Left ventricle myocardium inferior (tissue), 1 donor: Measurements from ENCODE around the gene IGSF21. TPM values are rescaled to one million over a fixed set of nuclear protein-coding genes. Genes with fewer than 3 reads are reported as not detected.
"Not testable (repeated sequence)": the region's sequence is repeated elsewhere in the genome, so short reads cannot be mapped to it uniquely, and the experiment has no call there.

Experiments used
- DNase-seq: peaks from one replicate; pipeline ENCODE4 v3.0.0-alpha.2; 2020
- H3K27ac ChIP-seq: fragments of 200-600 bp; replicated peaks from 2 replicates; pipeline ENCODE4 v1.8.0; 2021
- H3K27me3 ChIP-seq: fragments of 200-600 bp; 2 replicates; pipeline ENCODE4 v1.8.0; 2021; ENCODE audit warnings: low read depth
- H3K36me3 ChIP-seq: fragments of 200-600 bp; 2 replicates; pipeline ENCODE4 v1.8.0; 2021
- H3K4me1 ChIP-seq: fragments of 200-600 bp; 2 replicates; pipeline ENCODE4 v1.8.0; 2021
- H3K4me3 ChIP-seq: fragments of 200-600 bp; 2 replicates; pipeline ENCODE4 v1.8.0; 2021; ENCODE audit warnings: mild to moderate bottlenecking, moderate library complexity
- H3K9me3 ChIP-seq: fragments of 200-600 bp; replicated peaks from 2 replicates; pipeline ENCODE4 v1.8.0; 2021
- intact Hi-C: fragments of 100-400 bp; cut with micrococcal nuclease; formaldehyde crosslinking; loops from one replicate; pipeline ENCODE4 v1.11.0; 2022
- total RNA-seq: library from RNA; stranded (reverse); fragmentation: NEBNext Ultra II Directional; extraction: Animal tissue kit (Norgen Biotek cat#: 25700); gene quantifications from one replicate; pipeline ENCODE4 v1.2.1, GENCODE V29; 2021
- TF ChIP-seq, protein P1 (sequence below): fragments of 200-600 bp; IDR thresholded peaks from 2 replicates; pipeline ENCODE4 v1.8.0; 2021; ENCODE audit warnings: antibody characterized with exemption, mild to moderate bottlenecking, borderline replicate concordance
- donor health status: DM: no; HTN: yes; CAD: no; lungs with severe emphysema.

Gene IGSF21
- total RNA-seq, 1 donor from 2014 or later = 0.47 TPM

GRCh38 chr1:18363436-18363835 lies 255.8 kb downstream of the IGSF21 start:
- H3K27me3 ChIP-seq = peaks cover 86% of the 10 kb centered on the region
- intact Hi-C loops = no loop called here

DNA sequence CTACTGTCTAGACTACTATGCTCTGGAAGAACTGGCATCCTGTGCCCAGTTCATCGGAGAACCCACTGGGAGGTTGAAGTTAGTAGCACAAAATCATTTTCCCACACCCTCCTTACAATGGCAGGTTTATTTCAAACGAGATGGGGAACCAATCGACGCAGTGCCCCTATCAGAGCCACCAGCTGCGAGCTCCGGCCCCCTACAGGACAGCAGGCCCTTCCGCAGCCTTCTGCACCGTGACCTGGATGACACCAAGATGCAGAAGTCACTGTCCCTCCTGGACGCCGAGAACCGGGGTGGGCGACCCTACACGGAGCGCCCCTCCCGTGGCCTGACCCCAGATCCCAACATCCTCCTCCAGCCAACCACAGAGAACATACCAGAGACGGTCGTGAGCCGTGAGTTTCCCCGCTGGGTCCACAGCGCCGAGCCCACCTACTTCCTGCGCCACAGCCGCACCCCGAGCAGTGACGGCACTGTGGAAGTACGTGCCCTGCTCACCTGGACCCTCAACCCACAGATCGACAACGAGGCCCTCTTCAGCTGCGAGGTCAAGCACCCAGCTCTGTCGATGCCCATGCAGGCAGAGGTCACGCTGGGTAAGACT lies 257.6 kb downstream of the IGSF21 start:
- H3K9me3 ChIP-seq = peaks cover 12% of the 10 kb centered on the region

More at GRCh38 chr1:18363436-18363835, 255.8 kb downstream of the IGSF21 start:
- peaks cover 11% of the 10 kb centered on the region for H3K9me3 ChIP-seq
- no peaks in the 10 kb centered on the region for H3K4me1 ChIP-seq
- no peaks in the 10 kb centered on the region for H3K36me3 ChIP-seq
- H3K27ac ChIP-seq = no peak overlapping the region
- no peak for DNase-seq
- TF ChIP-seq, protein P1, sequence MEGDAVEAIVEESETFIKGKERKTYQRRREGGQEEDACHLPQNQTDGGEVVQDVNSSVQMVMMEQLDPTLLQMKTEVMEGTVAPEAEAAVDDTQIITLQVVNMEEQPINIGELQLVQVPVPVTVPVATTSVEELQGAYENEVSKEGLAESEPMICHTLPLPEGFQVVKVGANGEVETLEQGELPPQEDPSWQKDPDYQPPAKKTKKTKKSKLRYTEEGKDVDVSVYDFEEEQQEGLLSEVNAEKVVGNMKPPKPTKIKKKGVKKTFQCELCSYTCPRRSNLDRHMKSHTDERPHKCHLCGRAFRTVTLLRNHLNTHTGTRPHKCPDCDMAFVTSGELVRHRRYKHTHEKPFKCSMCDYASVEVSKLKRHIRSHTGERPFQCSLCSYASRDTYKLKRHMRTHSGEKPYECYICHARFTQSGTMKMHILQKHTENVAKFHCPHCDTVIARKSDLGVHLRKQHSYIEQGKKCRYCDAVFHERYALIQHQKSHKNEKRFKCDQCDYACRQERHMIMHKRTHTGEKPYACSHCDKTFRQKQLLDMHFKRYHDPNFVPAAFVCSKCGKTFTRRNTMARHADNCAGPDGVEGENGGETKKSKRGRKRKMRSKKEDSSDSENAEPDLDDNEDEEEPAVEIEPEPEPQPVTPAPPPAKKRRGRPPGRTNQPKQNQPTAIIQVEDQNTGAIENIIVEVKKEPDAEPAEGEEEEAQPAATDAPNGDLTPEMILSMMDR = no peak
- no peak overlapping the region for H3K4me3 ChIP-seq

GRCh38 chr1:18372505-18372904 lies 264.9 kb downstream of the IGSF21 start:
- peaks cover 58% of the 10 kb centered on the region for H3K27me3 ChIP-seq
- intact Hi-C loops = not testable (repeated sequence)

More for the DNA sequence above, 257.6 kb downstream of the IGSF21 start:
- no peaks in the 10 kb centered on the region for H3K4me1 ChIP-seq
- TF ChIP-seq, protein P1 = no peak
- no peak overlapping the region for H3K27ac ChIP-seq
- no peaks in the 10 kb centered on the region for H3K36me3 ChIP-seq
- H3K4me3 ChIP-seq = no peak overlapping the region
- peaks cover 89% of the 10 kb centered on the region for H3K27me3 ChIP-seq
- intact Hi-C loops = no loop called here
- no peak for DNase-seq

DNA sequence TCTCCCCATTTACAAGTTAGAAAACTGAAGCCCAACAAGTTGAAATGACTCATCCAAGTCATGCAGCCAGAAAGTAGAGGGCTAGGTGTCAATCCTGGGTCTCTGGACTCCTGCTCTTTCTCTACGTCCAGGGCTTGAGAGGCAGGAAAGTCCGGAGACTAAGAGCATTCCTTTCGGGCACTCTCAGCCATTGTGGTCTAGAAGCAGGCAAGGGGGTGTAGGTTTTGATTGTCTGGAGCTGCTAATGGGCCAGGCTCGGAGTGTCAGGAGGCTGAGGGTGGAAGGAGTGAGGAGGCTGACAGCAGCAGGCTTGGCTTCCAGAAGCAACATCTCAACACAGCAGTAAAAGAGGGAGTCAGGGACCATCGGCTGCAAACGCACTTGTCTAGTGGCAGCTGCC lies 265.6 kb downstream of the IGSF21 start:
- no peaks in the 10 kb centered on the region for H3K4me1 ChIP-seq
- intact Hi-C loops = no loop called here

More at GRCh38 chr1:18372505-18372904, 264.9 kb downstream of the IGSF21 start:
- peaks cover 16% of the 10 kb centered on the region for H3K9me3 ChIP-seq
- H3K36me3 ChIP-seq, DNase-seq, H3K4me3 ChIP-seq, H3K4me1 ChIP-seq, H3K27ac ChIP-seq: not testable (repeated sequence)

GRCh38 chr1:18373882-18374493 lies 266.4 kb downstream of the IGSF21 start:
- H3K9me3 ChIP-seq = peaks cover 22% of the 10 kb centered on the region
- H3K4me3 ChIP-seq = no peak overlapping the region
- H3K36me3 ChIP-seq = no peaks in the 10 kb centered on the region
- TF ChIP-seq, protein P1 = no peak
- intact Hi-C loops = no loop called here
- no peak for DNase-seq
- H3K27ac ChIP-seq = no peak overlapping the region
- peaks cover 65% of the 10 kb centered on the region for H3K27me3 ChIP-seq
- no peaks in the 10 kb centered on the region for H3K4me1 ChIP-seq

More for the DNA sequence above, 265.6 kb downstream of the IGSF21 start:
- H3K27ac ChIP-seq = no peak overlapping the region
- DNase-seq = no peak
- H3K9me3 ChIP-seq = peaks cover 16% of the 10 kb centered on the region
- H3K27me3 ChIP-seq = peaks cover 65% of the 10 kb centered on the region
- H3K36me3 ChIP-seq = no peaks in the 10 kb centered on the region
- TF ChIP-seq, protein P1 = no peak
- H3K4me3 ChIP-seq = no peak overlapping the region

GRCh38 chr1:18376661-18377060 lies 269.1 kb downstream of the IGSF21 start:
- TF ChIP-seq, protein P1 = no peak
- H3K9me3 ChIP-seq = peaks cover 22% of the 10 kb centered on the region
- H3K4me1 ChIP-seq = no peaks in the 10 kb centered on the region
- no peaks in the 10 kb centered on the region for H3K36me3 ChIP-seq
- no peak overlapping the region for H3K27ac ChIP-seq
- intact Hi-C loops = no loop called here
- peaks cover 70% of the 10 kb centered on the region for H3K27me3 ChIP-seq
- H3K4me3 ChIP-seq = no peak overlapping the region
- no peak for DNase-seq
